AG04449 (cell line): ENCODE results near the gene DLX3.
A peak's percentile ranks its signal among the peaks of the same experiment; 100 is the strongest.

Source experiments
- CTCF ChIA-PET: fragments of 350-600 bp; formaldehyde crosslinking; extraction: SDS; loops from one replicate; lab custom pipeline; 2021; ENCODE audit warnings: antibody characterized with exemption; lab: Yijun Ruan, JAX
- POLR2A ChIA-PET: fragments of 400-600, 350-600 bp; formaldehyde crosslinking; extraction: SDS; loops from one replicate; lab custom pipeline; 2020; ENCODE audit warnings: antibody characterized with exemption, inconsistent platforms; lab: Yijun Ruan, JAX
- DNase-seq: peaks from one replicate; pipeline ENCODE4 v3.0.0-alpha.2; 2010; ENCODE audit warnings: low read depth, low spot score
- H3K4me3 ChIP-seq: 2 replicates; pipeline ENCODE4 v1.5.1; 2011; ENCODE audit warnings: low read depth, mild to moderate bottlenecking, control low read depth, low read length
- CTCF ChIP-seq: IDR thresholded peaks from one replicate; pipeline ENCODE4 v1.5.1; 2011; ENCODE audit warnings: mild to moderate bottlenecking, moderate library complexity, low read length, control low read depth, inconsistent platforms; ENCODE audit not compliant: insufficient read depth; ENCODE audit errors: missing control alignments

The DLX3 gene

GRCh38 chr17:50013079-50013478, 18.1 kb upstream of the DLX3 start:
- no peak for TF ChIP-seq CTCF
- POLR2A ChIA-PET, result no interaction called here
- H3K4me3 ChIP-seq, result no peak overlapping the region
- CTCF ChIA-PET, result interaction anchor here (4.5 kb wide), 1 partner anchor 16 kb away, joined by 37 read pairs; no protein-coding TSS in a partner anchor
- DNase-seq, result no peak

GRCh38 chr17:50009282-50009681, 14.3 kb upstream of the DLX3 start:
- TF ChIP-seq CTCF, result no peak
- no peak overlapping the region for H3K4me3 ChIP-seq
- DNase-seq, result no peak
- ChIA-PET CTCF (interaction anchor here (0.6 to 2.3 kb wide), 2 partner anchors 12 to 13 kb away, joined by 4 to 37 read pairs; no protein-coding TSS in a partner anchor), POLR2A (no interaction called here)

- no peak for TF ChIP-seq CTCF
- no peak for DNase-seq
- no peak overlapping the region for H3K4me3 ChIP-seq
- ChIA-PET POLR2A (no interaction called here), CTCF (interaction anchor here (0.7 to 12.0 kb wide), 4 partner anchors 9 to 149 kb away, joined by 3 to 753 read pairs (median 4); partner anchors contain the start of genes DLX3 and TAC4)
Observed at GRCh38 chr17:50003911-50004310, 8.9 kb upstream of the DLX3 start.

- POLR2A ChIA-PET, result no interaction called here
- H3K4me3 ChIP-seq, result no peak overlapping the region
- no peak for TF ChIP-seq CTCF
- CTCF ChIA-PET, result interaction anchor here (0.7 to 12.0 kb wide), 52 partner anchors 11 to 443 kb away, joined by 3 to 753 read pairs (median 20); partner anchors contain the start of genes KAT7, PDK2, SLC35B1 and TAC4
- no peak for DNase-seq
Observed at GRCh38 chr17:49998836-49999511, 4.0 kb upstream of the DLX3 start.

GRCh38 chr17:49997773-49998703, 3.0 kb upstream of the DLX3 start:
- no peak overlapping the region for H3K4me3 ChIP-seq
- DNase-seq, result peak; percentile 10
- POLR2A ChIA-PET, result no interaction called here
- CTCF ChIA-PET, result interaction anchor here (0.6 to 12.0 kb wide), 78 partner anchors 8 to 590 kb away, joined by 3 to 753 read pairs (median 10); partner anchors contain the start of genes DLX4, KAT7, PDK2 and SLC35B1
- TF ChIP-seq CTCF, result peak; percentile 85
